Erythroblast (primary cell): ENCODE data around the gene GPR160.

ENCODE experiments used
- GATA1 ChIP-seq: IDR thresholded peaks from 2 replicates; pipeline ENCODE4 v1.6.1; 2011; ENCODE audit warnings: low read depth, mild to moderate bottlenecking, control low read depth, low read length, moderate library complexity
- POLR2A ChIP-seq: IDR thresholded peaks from 2 replicates; pipeline ENCODE4 v1.6.1; 2011; ENCODE audit warnings: mild to moderate bottlenecking, low read length

DNA sequence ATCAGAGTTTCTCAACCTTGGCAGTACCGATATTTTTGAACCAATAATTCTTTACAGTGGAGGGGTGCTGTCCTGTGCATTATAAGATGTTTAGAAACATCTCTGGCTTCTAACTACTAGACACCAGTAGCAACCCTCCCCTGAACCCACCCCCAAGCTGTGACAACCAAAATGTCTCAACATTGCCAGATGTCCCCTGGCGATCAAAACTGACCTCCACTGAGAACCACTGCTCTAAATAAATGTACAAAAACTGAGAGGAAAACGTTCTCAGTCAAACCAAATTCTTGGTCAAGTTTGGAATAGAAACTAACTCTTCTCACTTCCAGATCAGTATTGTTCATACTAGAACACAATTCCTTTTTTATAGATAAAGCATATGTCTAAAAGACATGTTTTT, 58.5 kb downstream of the GPR160 start:
- TF ChIP-seq POLR2A (no peak), GATA1 (no peak)
